Amniotic epithelial cell (primary cell): ENCODE measurements around the gene TRPC1.

Experiments used
- DNase-seq: peaks from one replicate; pipeline ENCODE4 v3.0.0-alpha.2; 2010; ENCODE audit warnings: low read depth

The TRPC1 gene

GRCh38 chr3:142839831-142840230, 116.0 kb downstream of the TRPC1 start:
- no peak for DNase-seq

- DNase-seq, result peak; percentile 51
Measured at GRCh38 chr3:142844339-142844977, 120.6 kb downstream of the TRPC1 start.

DNA sequence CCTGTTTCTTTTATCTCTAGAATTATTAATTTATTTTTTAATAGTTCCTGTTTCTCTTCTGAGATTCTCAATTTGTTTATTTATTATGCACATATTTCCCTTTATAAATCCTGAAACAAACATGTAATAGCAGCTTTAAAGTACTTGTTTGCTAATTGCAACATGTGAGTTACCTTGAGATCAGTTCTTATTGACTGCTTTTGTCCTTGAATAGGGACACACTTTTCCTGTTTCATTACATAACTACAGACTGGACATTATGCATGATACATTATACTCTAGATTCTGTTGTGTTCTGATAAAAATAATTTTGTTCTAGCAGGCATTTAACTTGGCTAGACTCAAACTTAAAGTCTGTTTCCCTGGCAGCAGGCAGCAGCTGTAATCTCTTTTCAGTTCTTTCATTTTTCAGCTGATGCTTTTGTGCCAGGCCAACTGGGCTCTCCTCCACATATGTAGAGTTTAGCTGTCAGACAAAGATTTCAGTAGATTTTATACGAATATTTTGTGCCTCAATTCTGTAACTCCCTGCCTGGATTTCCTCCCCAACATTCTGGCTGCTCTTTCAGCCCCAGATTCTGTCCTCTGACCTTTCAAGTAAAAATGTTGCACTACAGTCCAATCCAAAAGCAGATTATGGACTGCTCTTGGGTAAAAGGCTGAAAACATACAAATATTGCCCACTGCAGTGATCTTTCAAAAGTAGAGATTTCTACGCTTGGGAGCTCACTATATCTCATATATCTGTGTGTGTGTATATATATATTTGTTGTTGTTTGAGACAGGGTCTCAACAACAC, 123.1 kb downstream of the TRPC1 start:
- no peak for DNase-seq

- DNase-seq, result no peak
Measured at GRCh38 chr3:142849148-142849547, 125.3 kb downstream of the TRPC1 start.

DNA sequence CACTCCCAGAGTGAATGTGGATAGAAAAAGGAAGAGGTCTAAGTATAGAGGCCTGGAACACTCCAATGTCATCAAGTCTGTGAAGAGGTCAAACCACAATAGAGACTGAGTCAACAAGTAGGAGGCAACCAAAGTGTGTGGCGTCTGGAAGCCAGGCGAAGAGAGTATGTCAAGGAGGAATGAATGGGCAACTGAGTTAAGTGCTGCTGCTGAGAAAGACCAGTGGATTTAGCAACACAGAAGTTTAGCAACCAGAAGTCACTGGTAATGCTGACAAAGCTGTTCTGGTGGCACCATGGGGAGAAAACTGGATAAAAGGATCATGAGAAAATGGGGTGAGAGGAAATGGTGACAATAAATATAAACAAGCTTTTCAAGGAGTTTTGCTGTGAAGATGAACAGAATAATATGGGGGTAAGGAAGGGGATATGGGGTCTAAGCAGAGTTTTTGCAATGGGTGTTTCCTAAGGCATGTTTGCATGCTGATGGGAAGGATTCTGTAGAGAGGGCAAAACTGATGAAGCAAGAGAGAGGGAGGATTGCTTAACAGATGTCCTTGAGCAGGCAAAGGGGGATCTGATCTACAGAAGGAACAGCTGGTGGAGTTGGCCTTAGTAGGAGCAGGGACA, 126.7 kb downstream of the TRPC1 start:
- peak; percentile 98 for DNase-seq

DNA sequence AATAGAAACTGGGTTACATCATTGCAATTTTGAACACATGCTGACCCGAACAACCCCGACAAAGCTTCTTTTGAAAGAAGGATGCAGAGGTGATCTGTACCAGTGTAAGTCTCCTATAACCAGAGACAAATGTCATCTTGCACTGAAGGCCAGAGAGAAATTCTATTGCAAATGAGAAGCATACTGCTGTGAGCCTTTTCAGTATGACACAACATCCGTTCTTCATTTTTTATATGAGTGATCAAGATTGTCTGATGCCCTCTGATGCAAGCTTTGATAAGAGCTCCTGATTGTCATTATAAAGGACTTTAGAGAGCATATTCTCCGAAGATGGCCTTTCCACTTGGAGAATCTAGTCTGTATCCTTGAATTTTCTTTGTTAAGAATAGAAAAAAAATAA, 128.2 kb downstream of the TRPC1 start:
- DNase-seq, result no peak

DNA sequence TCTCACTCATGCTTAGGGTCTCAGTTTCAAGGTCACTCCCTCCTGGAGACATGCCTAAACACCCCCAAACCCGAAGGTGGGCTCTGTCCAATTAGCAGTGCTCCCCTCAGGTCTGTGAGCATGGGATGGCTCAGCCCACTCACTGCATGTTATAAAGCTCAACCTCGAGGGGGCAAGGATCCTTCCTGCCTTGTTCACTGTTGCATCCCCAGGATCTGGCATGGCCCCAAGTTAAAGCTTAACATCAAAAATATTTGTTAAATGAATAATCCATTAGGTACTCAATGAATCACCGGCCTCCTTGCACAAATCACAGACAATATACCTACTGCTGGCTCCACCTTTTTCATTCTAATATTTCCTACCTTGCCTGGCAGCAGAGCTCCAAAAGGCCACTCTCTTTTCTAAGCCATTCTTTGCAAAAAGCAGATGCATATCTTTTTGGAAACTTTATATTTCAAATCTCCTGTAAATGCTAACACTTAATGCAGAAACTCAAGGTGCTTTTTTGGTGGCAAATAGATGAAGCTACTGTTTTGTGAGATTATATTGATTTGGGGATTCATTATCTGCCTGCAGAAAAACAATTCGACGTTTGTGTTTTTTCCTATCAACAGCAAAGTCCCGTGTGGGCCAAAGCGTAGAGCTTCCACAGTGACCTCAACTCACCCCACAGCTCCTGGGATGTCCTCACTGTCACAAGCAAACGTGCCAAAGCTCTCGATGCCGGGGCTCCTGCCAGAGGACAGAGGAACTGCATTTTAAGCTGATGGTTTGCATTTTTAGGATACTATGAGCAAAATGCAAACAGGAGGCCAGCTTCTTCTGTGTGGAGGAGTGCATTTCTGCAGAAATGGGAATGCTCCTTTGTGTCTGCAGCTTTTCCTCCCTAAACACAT, 129.7 kb downstream of the TRPC1 start:
- peak; percentile 52 for DNase-seq

DNA sequence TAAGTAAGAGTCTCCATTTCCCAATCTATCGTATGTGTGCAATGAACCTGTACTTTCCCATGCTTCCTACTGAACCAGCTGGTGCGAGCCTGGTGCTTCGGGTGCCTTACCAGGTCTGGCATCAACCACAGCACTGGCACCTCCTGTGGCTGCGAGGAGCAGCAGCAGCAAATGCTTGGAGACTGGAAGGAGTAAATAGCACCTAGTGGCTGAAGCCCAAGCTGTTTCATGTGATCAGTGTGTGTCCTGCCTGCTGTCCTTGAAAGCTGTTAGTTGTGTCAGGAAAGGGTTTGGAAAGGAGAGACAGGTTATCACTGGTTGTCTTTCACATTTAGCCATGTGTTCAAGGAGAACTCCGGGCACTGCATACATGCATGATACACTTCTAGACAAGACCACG, 133.2 kb downstream of the TRPC1 start:
- DNase-seq, result peak; percentile 6
